HG02938 (cell line): ENCODE results near the gene WDR41.
"Not testable (repeated sequence)": the region's sequence is repeated elsewhere in the genome, so short reads cannot be mapped to it uniquely, and the experiment has no call there.

Source experiments
- ATAC-seq: cut with Tn5 transposase; IDR thresholded peaks from one replicate; pipeline ENCODE4 v1.9.1; 2021; ENCODE audit warnings: mild to moderate bottlenecking, moderate library complexity; ENCODE audit not compliant: unreplicated experiment

WDR41 gene

GRCh38 chr5:77491783-77492652 is at the start of gene WDR41:
TSS of gene WDR41 (minus strand) at chr5:77492316. CDS start at chr5:77492220, 96 bp downstream.
- ATAC-seq = peak; percentile 90

- no peak for ATAC-seq
These were observed 39.2 kb upstream of the WDR41 start for GRCh38 chr5:77531297-77531696.

- ATAC-seq = no peak
These were observed 26.2 kb upstream of the WDR41 start for GRCh38 chr5:77518304-77518703.

GRCh38 chr5:77514457-77514856 is 22.3 kb upstream of the WDR41 start:
- no peak for ATAC-seq

GRCh38 chr5:77513321-77513720 is 21.2 kb upstream of the WDR41 start:
- ATAC-seq = no peak

GRCh38 chr5:77501132-77501531 is 9.0 kb upstream of the WDR41 start:
- not testable (repeated sequence) for ATAC-seq

GRCh38 chr5:77499973-77500372 is 7.9 kb upstream of the WDR41 start:
- ATAC-seq = no peak

- ATAC-seq = no peak
These were observed 7.3 kb upstream of the WDR41 start for GRCh38 chr5:77499441-77499840.

- no peak for ATAC-seq
These were observed 6.8 kb upstream of the WDR41 start for GRCh38 chr5:77498952-77499351.

- ATAC-seq = no peak
These were observed 2.8 kb upstream of the WDR41 start for GRCh38 chr5:77494935-77495334.

GRCh38 chr5:77492653-77493000 is 511 bp upstream of the WDR41 start:
- ATAC-seq = peak; percentile 17

- not testable (repeated sequence) for ATAC-seq
These were observed 1.3 kb downstream of the WDR41 start for GRCh38 chr5:77490741-77491344.

- no peak for ATAC-seq
These were observed 5.7 kb downstream of the WDR41 start for GRCh38 chr5:77486344-77486962.

GRCh38 chr5:77483682-77484081 is 8.4 kb downstream of the WDR41 start:
- ATAC-seq = no peak

- ATAC-seq = not testable (repeated sequence)
These were observed 17.1 kb downstream of the WDR41 start for GRCh38 chr5:77475041-77475440.

GRCh38 chr5:77468875-77469274 is 23.2 kb downstream of the WDR41 start:
- ATAC-seq = not testable (repeated sequence)

- no peak for ATAC-seq
These were observed 28.2 kb downstream of the WDR41 start for GRCh38 chr5:77463905-77464304.

- ATAC-seq = no peak
These were observed 30.8 kb downstream of the WDR41 start for GRCh38 chr5:77461287-77461686.

- ATAC-seq = no peak
These were observed 38.0 kb downstream of the WDR41 start for GRCh38 chr5:77454123-77454522.

GRCh38 chr5:77452351-77452750 is 39.8 kb downstream of the WDR41 start:
- no peak for ATAC-seq

GRCh38 chr5:77449981-77450380 is 42.1 kb downstream of the WDR41 start:
- no peak for ATAC-seq

GRCh38 chr5:77449277-77449676 is 42.8 kb downstream of the WDR41 start:
- no peak for ATAC-seq
